Fibroblast of lung (primary cell): ENCODE measurements around the gene KLHL13.
"Not testable (repeated sequence)": the region's sequence is repeated elsewhere in the genome, so short reads cannot be mapped to it uniquely, and the experiment has no call there.

ENCODE experiments used
- CTCF ChIP-seq, 2 donors: IDR thresholded peaks in 1 of 2; conservative IDR thresholded peaks in 1 of 2; 1 replicate in 1 of 2; 2 replicates in 1 of 2; pipeline ENCODE4 v1.5.1; 2011 to 2012; ENCODE audit warnings: low read length in 2 of 2, control low read depth in 1 of 2, inconsistent platforms in 1 of 2, low read depth in 1 of 2, mild to moderate bottlenecking in 1 of 2
- EZH2 ChIP-seq: IDR thresholded peaks from 2 replicates; pipeline ENCODE4 v1.5.1; 2012; ENCODE audit warnings: low read length, control low read depth, mild to moderate bottlenecking; ENCODE audit errors: missing control alignments

- not testable (repeated sequence) for TF ChIP-seq CTCF (conservative IDR thresholded peaks at IDR 0.05 in 1 of 2, IDR thresholded peaks at IDR 0.05 in 1 of 2; ENCODE audit: low read depth in 1 of 2, low read length in 2 of 2); EZH2
These were observed 177.3 kb downstream of the KLHL13 start for GRCh38 chrX:117939296-117939695.
